SJCRH30 (cell line): ENCODE results near the gene MIOS. TPM values are rescaled to one million over a fixed set of nuclear protein-coding genes. Genes with fewer than 3 reads are reported as not detected.
A peak's percentile ranks its signal among the peaks of the same experiment; 100 is the strongest.
"Not testable (repeated sequence)": the region's sequence is repeated elsewhere in the genome, so short reads cannot be mapped to it uniquely, and the experiment has no call there.

Source experiments
- DNase-seq, 2 experiments: peaks; one replicate each; pipeline ENCODE4 v3.0.0-alpha.2; 2015 to 2020
- H3K27ac ChIP-seq: fragments of 250-450 bp; sonication (Bioruptor Pico); 2 replicates; pipeline ENCODE4 v1.5.1; 2020; ENCODE audit warnings: mild to moderate bottlenecking, moderate library complexity
- H3K27me3 ChIP-seq: fragments of 250-450 bp; sonication (Bioruptor Pico); 2 replicates; pipeline ENCODE4 v1.5.1; 2020; ENCODE audit warnings: mild to moderate bottlenecking, moderate library complexity
- H3K36me3 ChIP-seq: fragments of 250-450 bp; sonication (Bioruptor Pico); 2 replicates; pipeline ENCODE4 v1.5.1; 2020; ENCODE audit warnings: mild to moderate bottlenecking, moderate library complexity
- H3K4me1 ChIP-seq: fragments of 250-450 bp; sonication (Bioruptor Pico); 2 replicates; pipeline ENCODE4 v1.5.1; 2020; ENCODE audit warnings: mild to moderate bottlenecking, moderate library complexity
- H3K4me3 ChIP-seq: fragments of 250-450 bp; sonication (Bioruptor Pico); 2 replicates; pipeline ENCODE4 v1.5.1; 2020; ENCODE audit warnings: mild to moderate bottlenecking, moderate library complexity
- H3K9me3 ChIP-seq: fragments of 250-450 bp; sonication (Bioruptor Pico); replicated peaks from 2 replicates; pipeline ENCODE4 v1.5.1; 2020; ENCODE audit warnings: mild to moderate bottlenecking, moderate library complexity
- total RNA-seq: library from RNA; depleted of rRNA; stranded (reverse); fragments of >200 nt; shearing (Covaris generic); gene quantifications from 2 replicates; pipeline ENCODE4 v1.2.3, GENCODE V29; 2014

The MIOS gene
- total RNA-seq, 1 experiment from 2014 or later = 44.4 TPM

DNA sequence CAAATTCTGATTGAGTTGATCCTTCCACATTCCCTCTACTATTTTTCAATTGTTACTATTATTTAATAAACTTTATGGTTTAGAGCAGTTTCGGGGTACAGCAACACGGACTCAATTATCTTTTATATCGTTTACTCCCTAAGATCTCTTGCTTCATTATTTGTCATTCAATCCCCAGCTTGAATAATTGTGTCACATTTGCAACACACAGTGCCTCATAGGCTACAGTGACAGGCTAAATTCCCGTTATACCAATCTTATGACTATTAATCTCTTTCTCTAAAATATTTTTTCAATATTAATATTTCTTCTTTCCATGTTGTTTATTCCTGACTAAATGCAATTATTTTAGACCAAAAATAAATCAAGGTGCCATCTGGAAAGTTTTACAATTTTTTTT lies 27.0 kb upstream of the MIOS start:
- no peaks in the 10 kb centered on the region for H3K9me3 ChIP-seq
- H3K4me1 ChIP-seq = peaks cover 12% of the 10 kb centered on the region
- H3K36me3 ChIP-seq = no peaks in the 10 kb centered on the region
- no peak overlapping the region for H3K27ac ChIP-seq
- H3K27me3 ChIP-seq = no peaks in the 10 kb centered on the region
- no peak for DNase-seq
- H3K4me3 ChIP-seq = no peak overlapping the region

DNA sequence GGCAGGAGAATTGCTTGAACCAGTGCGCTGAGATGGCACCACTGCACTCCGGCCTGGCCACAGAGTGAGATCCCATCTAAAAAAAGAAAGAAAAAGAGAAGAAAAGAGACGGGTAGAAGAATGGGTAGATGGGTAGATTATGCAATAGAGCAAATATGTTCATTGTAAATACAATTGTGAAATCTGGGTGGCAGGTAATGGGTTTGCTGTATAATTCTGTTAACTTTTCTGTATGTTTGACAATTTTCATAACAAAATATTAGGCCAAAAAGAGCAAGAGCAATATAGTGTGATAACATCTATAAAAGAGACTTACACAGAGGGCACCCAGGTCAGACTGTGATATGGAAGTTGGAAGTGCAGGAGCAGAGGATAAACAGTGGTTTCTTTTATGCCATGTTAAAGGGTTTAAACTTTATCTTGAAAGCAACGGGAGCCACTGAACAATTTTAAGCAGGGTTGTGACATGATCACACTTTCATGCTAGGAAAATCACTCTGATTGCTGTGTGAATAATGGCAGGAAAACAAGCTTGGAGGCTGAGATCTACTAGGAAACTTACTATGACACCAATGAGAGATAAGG lies 24.3 kb upstream of the MIOS start:
- Histone ChIP-seq H3K4me1 (no peaks in the 10 kb centered on the region), H3K4me3 (no peak overlapping the region), H3K27me3 (no peaks in the 10 kb centered on the region), H3K36me3 (no peaks in the 10 kb centered on the region), H3K9me3 (no peaks in the 10 kb centered on the region), H3K27ac (no peak overlapping the region)
- no peak for DNase-seq

DNA sequence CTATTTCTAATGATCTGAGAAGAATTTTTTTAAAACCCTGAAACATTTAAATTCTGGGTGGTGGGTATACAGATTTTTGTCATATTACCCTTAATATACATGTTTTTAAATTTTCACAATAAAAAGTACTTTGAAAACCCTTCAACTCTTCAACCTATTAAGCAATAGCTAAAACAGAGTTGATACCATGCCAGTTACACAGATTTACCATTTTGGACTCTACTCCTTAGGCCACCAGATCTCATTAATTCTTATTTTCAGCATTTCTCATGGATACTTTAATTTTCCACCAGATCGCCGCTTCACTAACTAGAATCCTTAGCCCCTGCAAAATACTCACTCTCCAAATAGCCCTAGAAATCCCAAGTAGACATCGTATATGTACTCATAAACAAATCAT lies 18.3 kb upstream of the MIOS start:
- no peak overlapping the region for H3K27ac ChIP-seq
- no peak for DNase-seq
- peaks cover under 1% of the 10 kb centered on the region; the same call in 1 of the 2 replicates for H3K4me1 ChIP-seq
- no peaks in the 10 kb centered on the region for H3K9me3 ChIP-seq
- no peaks in the 10 kb centered on the region for H3K27me3 ChIP-seq
- H3K36me3 ChIP-seq = no peaks in the 10 kb centered on the region
- no peak overlapping the region for H3K4me3 ChIP-seq

DNA sequence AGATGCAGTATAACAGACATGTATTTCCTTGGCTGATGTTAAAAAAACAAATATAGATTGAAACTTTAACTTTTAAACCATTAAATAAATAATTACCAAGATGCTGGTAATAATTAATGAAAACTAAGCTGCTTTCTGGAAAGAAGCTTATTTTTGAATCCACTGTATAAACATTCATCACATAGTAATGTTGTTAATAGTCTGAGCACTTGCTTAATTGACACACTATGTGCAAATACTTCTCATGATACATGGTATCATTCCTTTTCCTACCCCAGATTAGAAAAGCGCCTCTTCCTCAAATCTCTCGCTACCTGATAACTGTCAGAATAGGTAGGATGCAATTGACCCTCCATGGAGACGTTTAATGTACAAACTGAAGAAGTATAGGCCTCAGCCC lies 16.0 kb upstream of the MIOS start:
- no peak for DNase-seq
- H3K36me3 ChIP-seq = no peaks in the 10 kb centered on the region
- no peak overlapping the region for H3K27ac ChIP-seq

DNA sequence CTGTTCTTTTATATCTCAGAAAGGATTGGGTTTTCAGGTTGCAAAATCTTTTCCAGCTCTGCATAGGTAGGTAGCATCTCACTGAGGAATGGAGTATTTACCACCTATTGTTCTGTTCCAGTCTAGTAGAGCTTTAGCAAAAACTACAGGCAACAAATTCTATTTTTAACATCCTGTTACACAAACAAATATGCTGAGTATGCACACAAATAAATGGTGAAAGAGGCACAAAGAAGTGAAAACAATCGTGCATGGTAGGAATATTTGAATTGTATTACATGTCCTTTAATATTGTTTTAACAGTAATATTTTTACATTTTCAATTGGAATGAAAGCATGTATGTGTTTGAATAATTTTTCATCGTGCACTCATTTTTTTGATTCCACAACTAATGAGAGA lies 14.5 kb upstream of the MIOS start:
- Histone ChIP-seq H3K4me3 (no peak overlapping the region), H3K27ac (no peak overlapping the region), H3K4me1 (peaks cover 20% of the 10 kb centered on the region), H3K27me3 (no peaks in the 10 kb centered on the region), H3K9me3 (no peaks in the 10 kb centered on the region), H3K36me3 (no peaks in the 10 kb centered on the region)
- no peak for DNase-seq

More for the DNA sequence above, 16.0 kb upstream of the MIOS start:
- H3K9me3 ChIP-seq = no peaks in the 10 kb centered on the region
- H3K4me3 ChIP-seq = no peak overlapping the region
- peaks cover 20% of the 10 kb centered on the region for H3K4me1 ChIP-seq
- no peaks in the 10 kb centered on the region for H3K27me3 ChIP-seq

DNA sequence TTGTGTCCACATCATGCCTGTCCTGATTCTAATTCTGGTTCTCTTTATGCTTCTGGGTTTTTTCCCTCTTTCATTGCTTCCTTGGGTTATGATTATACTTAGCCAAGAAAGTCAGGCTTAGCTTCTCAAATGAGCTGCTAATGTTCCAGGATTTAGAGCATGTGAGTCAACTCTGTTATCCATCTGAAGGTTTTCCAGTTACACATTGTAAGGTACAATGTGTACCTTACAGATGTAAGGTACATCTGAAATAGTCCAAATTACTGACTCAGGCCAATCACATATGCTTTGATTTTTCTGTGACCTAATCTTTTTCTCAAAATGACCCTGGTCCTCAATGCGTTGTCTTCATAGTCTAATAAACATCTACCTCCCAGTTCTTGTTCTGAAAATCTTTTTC lies 13.3 kb upstream of the MIOS start:
- Histone ChIP-seq H3K27ac (no peak overlapping the region), H3K4me1 (peaks cover 20% of the 10 kb centered on the region), H3K9me3 (no peaks in the 10 kb centered on the region), H3K36me3 (no peaks in the 10 kb centered on the region), H3K27me3 (no peaks in the 10 kb centered on the region), H3K4me3 (no peak overlapping the region)
- no peak for DNase-seq

DNA sequence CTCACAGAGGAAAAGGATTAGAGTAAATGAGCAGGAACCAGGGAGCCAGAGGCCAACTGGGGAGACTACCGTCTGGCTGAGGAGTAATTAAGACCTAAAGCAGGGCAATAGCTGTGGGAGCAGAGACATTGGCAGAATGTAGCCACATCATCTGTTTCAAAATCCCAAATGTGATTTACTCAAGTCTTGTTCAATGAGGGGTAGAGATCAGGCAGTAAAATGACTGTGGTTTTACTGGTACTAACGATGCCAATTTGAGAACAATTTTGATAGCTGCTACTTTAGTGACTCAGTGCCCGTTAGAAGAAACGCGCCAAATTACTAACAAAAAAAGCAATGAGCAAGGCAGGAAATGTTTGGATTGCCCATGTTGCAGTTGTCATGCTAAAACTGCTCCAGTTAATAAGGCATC lies 12.7 kb upstream of the MIOS start:
- no peaks in the 10 kb centered on the region for H3K9me3 ChIP-seq
- peaks cover 20% of the 10 kb centered on the region for H3K4me1 ChIP-seq
- H3K27ac ChIP-seq = peak overlapping the region; percentile 47
- H3K36me3 ChIP-seq = no peaks in the 10 kb centered on the region
- no peaks in the 10 kb centered on the region for H3K27me3 ChIP-seq
- peak overlapping the region; percentile 25 for H3K4me3 ChIP-seq
- peak; percentile 29 to 63 for DNase-seq

DNA sequence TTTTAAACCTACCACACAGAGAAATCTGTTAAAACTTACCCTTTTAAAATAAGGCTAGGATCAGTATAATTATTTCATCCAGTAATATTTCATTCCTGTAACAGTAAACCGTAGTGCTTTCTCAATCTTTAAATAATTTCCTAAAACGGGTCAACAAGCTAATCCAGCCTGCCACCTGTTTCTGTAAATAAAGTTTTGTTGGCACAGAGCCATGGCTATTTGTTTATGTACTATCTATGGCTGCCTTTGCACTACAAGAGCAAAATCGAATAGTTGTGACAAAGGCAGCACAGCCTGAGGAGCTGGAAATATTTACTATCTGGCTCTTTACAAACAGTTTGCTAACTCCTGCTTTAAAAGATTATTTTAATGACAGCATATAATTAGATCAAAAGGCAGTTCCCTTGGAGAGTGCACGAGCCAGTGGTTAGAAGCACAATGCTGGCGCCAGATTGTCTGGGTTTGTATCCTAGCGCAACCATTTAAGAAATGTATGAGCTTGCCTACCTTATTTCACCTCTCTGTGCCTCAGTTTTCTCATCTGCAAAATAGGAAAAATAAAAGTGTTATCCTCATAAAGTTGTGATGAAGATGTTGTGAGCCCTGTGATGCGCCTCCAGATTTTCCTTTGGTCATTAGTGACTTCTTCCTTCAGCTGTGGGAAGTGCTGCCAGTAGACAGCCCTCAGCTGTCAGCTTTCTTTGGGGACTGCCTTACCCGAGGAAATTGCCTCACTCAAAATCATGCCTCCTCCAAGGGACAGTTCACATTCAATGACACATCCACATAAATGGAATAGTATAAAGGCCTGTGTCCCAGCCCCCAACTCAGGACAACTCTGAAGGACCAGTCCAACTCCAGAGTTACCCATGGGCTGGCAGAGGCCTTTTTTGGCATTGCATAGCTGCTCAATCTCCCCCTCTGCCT lies 11.8 kb upstream of the MIOS start:
- Histone ChIP-seq H3K4me1 (peaks cover 20% of the 10 kb centered on the region), H3K27me3 (no peaks in the 10 kb centered on the region), H3K36me3 (no peaks in the 10 kb centered on the region), H3K4me3 (peak overlapping the region; percentile 25), H3K9me3 (no peaks in the 10 kb centered on the region), H3K27ac (peak overlapping the region; percentile 47)
- peak; percentile 58 to 85 for DNase-seq

DNA sequence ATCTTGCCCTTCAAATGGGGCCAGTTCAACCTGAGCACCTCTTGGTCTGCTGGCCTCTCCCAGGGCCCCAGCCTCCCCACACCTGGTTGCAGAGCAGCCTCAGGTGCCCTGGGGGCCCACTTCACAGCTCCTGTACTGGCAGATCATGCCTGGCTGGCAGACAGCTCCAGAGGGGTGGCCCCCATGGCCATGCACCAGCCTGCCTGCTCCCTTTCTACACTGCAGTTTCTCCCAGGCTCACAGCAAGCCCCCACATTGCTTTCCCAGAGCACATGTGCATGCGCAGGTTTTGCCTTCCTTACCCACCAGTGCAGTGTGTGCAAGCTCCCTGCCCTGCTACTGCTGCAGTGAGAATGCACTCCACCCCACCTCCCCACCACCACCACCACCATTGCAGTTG lies 9.8 kb upstream of the MIOS start:
- no peaks in the 10 kb centered on the region for H3K27me3 ChIP-seq

DNA sequence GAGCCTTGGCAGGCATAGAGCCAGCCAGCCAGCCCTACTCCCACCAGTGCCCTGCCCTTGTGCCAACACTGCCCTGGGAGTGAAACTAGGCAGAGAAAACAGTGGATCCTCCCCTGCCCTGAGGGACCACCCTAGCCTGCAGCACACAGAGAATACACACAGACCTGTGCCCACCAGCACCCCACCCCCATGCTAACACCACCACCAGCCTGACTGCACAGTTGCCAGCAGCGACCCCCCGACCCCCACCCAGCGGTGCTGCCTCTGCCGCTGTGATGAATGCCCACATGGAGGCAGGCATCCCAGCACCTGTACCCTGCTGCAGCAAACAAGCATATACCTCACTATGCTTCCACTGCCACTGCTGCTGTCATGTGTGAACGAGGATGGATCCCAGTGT lies 9.4 kb upstream of the MIOS start:
- Histone ChIP-seq H3K27me3 (no peaks in the 10 kb centered on the region), H3K36me3 (no peaks in the 10 kb centered on the region), H3K4me1 (peaks cover 20% of the 10 kb centered on the region), H3K4me3 (no peak overlapping the region), H3K9me3 (peaks cover 5% of the 10 kb centered on the region; the same call in 1 of the 2 replicates), H3K27ac (no peak overlapping the region)
- no peak for DNase-seq

More for the DNA sequence above, 9.8 kb upstream of the MIOS start:
- Histone ChIP-seq H3K4me3 (no peak overlapping the region), H3K4me1 (peaks cover 20% of the 10 kb centered on the region), H3K36me3 (no peaks in the 10 kb centered on the region), H3K27ac (no peak overlapping the region), H3K9me3 (peaks cover 5% of the 10 kb centered on the region; the same call in 1 of the 2 replicates)
- no peak for DNase-seq

DNA sequence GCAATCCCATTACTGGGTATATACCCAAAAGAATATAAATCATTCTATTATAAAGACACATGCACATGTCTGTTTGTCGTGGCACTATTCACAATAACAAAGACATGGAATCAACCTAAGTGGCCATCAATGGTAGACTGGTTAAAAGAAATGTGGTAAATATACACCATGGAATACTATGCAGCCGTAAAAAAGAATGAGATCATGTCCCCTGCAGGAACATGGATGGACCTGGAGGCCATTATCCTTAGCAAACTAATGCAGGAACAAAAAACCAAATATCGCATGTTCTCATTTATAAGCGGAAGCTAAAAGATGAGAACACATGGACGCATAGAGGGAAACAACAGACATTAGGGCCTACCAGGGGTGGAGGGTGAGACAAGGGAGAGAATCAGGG lies 5.1 kb upstream of the MIOS start:
- not testable (repeated sequence) for H3K27me3 ChIP-seq, DNase-seq, H3K9me3 ChIP-seq, H3K36me3 ChIP-seq, H3K27ac ChIP-seq, H3K4me1 ChIP-seq, H3K4me3 ChIP-seq

DNA sequence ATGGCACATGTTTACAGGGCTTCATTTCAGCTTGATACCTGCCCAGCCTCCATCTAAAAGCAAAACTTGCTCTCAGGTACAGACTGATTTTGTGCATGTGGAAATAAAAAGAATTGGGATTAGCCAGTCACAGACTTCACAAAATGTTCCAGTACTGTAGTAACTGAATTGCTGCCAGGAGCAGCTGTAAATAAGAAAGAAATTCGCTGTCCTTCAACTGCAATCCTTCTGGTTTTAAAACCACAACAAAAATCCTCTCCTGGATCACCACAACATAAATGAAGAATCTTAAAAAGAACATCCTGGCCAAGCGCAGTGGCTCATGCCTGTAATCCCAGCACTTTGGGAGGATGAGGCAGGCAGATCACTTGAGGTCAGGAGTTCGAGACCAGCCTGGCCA lies 3.9 kb upstream of the MIOS start:
- DNase-seq = no peak
- 0 out of 2 replicates have a peak, but pooled peaks cover 3% of the 10 kb centered on the region for H3K4me1 ChIP-seq
- H3K4me3 ChIP-seq = no peak overlapping the region
- no peak overlapping the region for H3K27ac ChIP-seq
- H3K36me3 ChIP-seq = no peaks in the 10 kb centered on the region
- H3K9me3 ChIP-seq = peaks cover 5% of the 10 kb centered on the region; the same call in 1 of the 2 replicates
- H3K27me3 ChIP-seq = no peaks in the 10 kb centered on the region

DNA sequence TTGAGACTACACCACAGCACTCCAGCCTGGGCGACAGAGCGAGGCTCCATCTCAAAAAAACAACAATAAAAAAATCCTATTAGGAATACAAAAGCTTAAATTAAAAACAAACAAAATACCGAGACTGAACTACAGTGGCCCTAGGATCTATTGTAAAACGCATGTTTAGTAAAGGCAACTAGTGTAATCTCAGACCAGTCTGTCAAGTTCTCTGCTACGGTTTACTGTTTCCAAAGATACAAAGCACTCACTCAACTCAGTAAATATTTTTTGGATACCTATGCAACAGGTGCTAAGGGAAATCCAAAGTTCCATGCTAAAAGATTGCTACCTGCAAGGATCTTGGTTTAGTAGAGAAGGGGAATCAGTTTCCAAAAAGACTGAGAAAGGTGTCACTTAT lies 3.4 kb upstream of the MIOS start:
- Histone ChIP-seq H3K27me3 (no peaks in the 10 kb centered on the region), H3K4me3 (no peak overlapping the region), H3K27ac (no peak overlapping the region), H3K9me3 (peaks cover 5% of the 10 kb centered on the region; the same call in 1 of the 2 replicates), H3K36me3 (no peaks in the 10 kb centered on the region), H3K4me1 (peaks cover 7% of the 10 kb centered on the region; the same call in 1 of the 2 replicates)
- no peak for DNase-seq

DNA sequence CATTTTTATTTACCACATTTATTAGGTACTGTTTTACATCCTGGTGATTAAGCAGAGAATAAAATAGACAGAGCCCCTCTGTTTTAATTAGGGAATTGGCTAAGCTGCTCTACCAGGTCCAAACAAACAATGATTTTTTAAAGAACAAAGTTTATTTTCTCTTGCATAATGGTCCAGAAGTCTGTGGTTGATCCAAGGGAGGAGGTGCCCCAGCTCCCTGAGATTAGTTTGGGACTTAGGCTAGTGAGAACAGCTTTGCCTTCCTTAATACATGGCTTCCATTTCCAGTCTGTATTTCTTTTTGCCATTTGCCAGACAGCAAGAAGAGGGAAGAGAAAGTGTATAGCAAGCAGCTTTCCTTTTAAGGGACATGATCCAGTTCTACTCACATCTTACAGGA lies 2.9 kb upstream of the MIOS start:
- H3K27me3 ChIP-seq = no peaks in the 10 kb centered on the region
- no peak overlapping the region for H3K4me3 ChIP-seq
- DNase-seq = no peak
- H3K27ac ChIP-seq = no peak overlapping the region
- H3K4me1 ChIP-seq = peaks cover 10% of the 10 kb centered on the region; the same call in 1 of the 2 replicates
- H3K36me3 ChIP-seq = no peaks in the 10 kb centered on the region
- H3K9me3 ChIP-seq = peaks cover 5% of the 10 kb centered on the region; the same call in 1 of the 2 replicates

DNA sequence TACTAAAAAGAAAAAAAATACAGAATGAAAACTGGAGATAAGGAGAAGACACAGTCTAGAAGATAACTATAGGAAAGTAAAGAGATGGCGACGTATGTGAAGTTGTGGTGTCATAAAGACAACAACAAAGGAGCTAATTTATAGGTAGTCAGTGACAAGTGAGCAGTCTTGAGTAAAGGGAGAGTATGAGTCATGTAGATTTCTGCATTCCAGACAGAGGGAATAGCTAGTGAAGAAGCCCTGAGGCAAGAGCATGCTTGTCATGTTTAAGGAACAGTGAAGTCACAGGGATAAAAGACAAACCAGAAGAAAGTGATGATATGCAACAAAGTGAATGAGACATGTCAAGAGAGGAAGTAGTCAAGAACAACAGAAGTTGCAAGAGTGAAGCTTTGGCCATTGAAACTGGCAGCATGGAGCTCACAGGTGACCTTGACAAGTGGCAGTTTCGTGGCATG lies 2.3 kb upstream of the MIOS start:
- Histone ChIP-seq H3K4me1 (peaks cover 11% of the 10 kb centered on the region; the same call in 1 of the 2 replicates), H3K27me3 (no peaks in the 10 kb centered on the region), H3K9me3 (peaks cover 5% of the 10 kb centered on the region; the same call in 1 of the 2 replicates), H3K27ac (no peak overlapping the region), H3K36me3 (no peaks in the 10 kb centered on the region), H3K4me3 (no peak overlapping the region)
- no peak for DNase-seq
